ENCODE data around the gene TPR. TPM values are rescaled to one million over a fixed set of nuclear protein-coding genes. Genes with fewer than 3 reads are reported as not detected.

The TPR gene
- total and polyA plus RNA-seq, 2 of the 8 experiments (the other 6 are each of a cell fraction or from before 2014, with no cell fraction given), result 57.1 to 102 TPM

DNA sequence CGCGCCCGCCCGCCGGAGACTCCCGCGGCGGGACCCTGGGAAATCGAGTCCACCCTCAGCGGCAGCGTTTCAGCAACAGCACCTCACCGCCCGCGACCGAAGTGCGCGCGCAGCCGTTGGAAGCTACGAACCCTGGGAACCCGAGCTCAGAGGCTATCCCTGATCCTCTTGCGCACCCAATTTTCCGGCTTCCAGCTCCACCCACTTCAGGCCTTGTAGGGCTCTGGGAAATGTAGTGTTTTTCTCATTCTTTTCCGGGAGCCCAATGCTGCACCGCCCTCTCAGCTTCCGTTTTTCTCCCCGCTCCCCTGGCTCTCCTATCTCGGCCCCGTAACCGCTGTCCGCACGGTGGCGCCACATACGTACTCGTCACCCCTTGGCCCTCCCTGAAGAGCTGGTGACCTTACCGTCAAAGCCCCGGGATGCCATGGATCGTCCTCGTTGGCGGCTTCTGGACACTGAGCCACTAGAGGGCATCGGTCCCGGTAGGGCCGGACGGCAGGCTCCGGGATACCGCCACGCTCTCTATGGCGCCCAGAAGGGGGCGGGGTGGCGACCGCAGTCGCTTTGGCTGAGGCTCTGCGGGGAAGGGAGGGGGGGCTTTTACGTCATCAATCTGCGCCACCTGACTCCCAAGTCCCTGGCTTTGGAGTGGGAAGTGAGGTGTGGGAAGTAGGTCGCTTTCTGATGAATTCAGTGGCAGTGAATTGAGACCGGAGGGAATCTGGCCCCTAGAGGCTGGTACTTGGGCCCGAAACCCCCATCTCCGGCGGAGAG is at the start of gene TPR, which contains the start of gene ODR4 (continued):
- TF ChIP-seq CBX8 (IDR thresholded peaks at IDR 0.05; ENCODE audit: borderline replicate concordance, low read depth, low read length) (no peak), KDM4A (IDR thresholded peaks at IDR 0.05; ENCODE audit: low read depth, low read length, severe bottlenecking) (peak; percentile 68), BACH1 (IDR thresholded peaks at IDR 0.05; ENCODE audit: low read length) (no peak), RNF2 (IDR thresholded peaks at IDR 0.05; ENCODE audit: borderline replicate concordance, low read depth, low read length, missing control alignments, poor library complexity, severe bottlenecking) (no peak), CEBPB (IDR thresholded peaks at IDR 0.05; ENCODE audit: low read depth, low read length) (no peak), CREB1 (IDR thresholded peaks at IDR 0.05) (peak; percentile 97), KDM5A (IDR thresholded peaks at IDR 0.05; ENCODE audit: low read length) (0 out of 2 replicates have a peak, but pooled peaks have one; percentile 50), CBX5 (IDR thresholded peaks at IDR 0.05; ENCODE audit: low read depth, low read length) (no peak), CHD1 (IDR thresholded peaks at IDR 0.05; ENCODE audit: low read depth, low read length) (no peak), TAF1 (IDR thresholded peaks at IDR 0.05; ENCODE audit: low read depth, low read length) (peak; percentile 96), BCL11A (IDR thresholded peaks at IDR 0.05; ENCODE audit: low read depth in 2 of 2, low read length in 2 of 2) (no peak), TEAD4 (IDR thresholded peaks at IDR 0.05; ENCODE audit: low read depth, low read length) (no peak), SIN3A (conservative IDR thresholded peaks at IDR 0.05 in 1 of 2, IDR thresholded peaks at IDR 0.05 in 1 of 2; ENCODE audit: low read depth in 1 of 2, low read length in 2 of 2) (0 out of 4 replicates have a peak, but pooled peaks have one; percentile 37), NANOG (IDR thresholded peaks at IDR 0.05; ENCODE audit: insufficient read depth, low read depth, low read length, poor library complexity, severe bottlenecking) (no peak), SIX5 (IDR thresholded peaks at IDR 0.05; ENCODE audit: low read depth, low read length) (peak; percentile 60), RFX5 (IDR thresholded peaks at IDR 0.05; ENCODE audit: borderline replicate concordance, low read depth, low read length) (no peak), KDM1A (IDR thresholded peaks at IDR 0.05; ENCODE audit: borderline replicate concordance, low read length) (no peak), RXRA (IDR thresholded peaks at IDR 0.05; ENCODE audit: insufficient read depth, low read depth, low read length) (no peak), NRF1 (IDR thresholded peaks at IDR 0.05; ENCODE audit: low read depth, low read length) (peak; percentile 52; the same call in 1 of the 2 replicates)
- TF ChIP-seq, protein P1, sequence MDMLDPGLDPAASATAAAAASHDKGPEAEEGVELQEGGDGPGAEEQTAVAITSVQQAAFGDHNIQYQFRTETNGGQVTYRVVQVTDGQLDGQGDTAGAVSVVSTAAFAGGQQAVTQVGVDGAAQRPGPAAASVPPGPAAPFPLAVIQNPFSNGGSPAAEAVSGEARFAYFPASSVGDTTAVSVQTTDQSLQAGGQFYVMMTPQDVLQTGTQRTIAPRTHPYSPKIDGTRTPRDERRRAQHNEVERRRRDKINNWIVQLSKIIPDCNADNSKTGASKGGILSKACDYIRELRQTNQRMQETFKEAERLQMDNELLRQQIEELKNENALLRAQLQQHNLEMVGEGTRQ (IDR thresholded peaks at IDR 0.05; ENCODE audit: low read length), result no peak
- TF ChIP-seq, protein P2, sequence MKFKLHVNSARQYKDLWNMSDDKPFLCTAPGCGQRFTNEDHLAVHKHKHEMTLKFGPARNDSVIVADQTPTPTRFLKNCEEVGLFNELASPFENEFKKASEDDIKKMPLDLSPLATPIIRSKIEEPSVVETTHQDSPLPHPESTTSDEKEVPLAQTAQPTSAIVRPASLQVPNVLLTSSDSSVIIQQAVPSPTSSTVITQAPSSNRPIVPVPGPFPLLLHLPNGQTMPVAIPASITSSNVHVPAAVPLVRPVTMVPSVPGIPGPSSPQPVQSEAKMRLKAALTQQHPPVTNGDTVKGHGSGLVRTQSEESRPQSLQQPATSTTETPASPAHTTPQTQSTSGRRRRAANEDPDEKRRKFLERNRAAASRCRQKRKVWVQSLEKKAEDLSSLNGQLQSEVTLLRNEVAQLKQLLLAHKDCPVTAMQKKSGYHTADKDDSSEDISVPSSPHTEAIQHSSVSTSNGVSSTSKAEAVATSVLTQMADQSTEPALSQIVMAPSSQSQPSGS (IDR thresholded peaks at IDR 0.05; ENCODE audit: low read length), result peak; percentile 61; the same call in 1 of the 2 replicates
